ENCODE measurements around the gene BCDIN3D. TPM values are rescaled to one million over a fixed set of nuclear protein-coding genes. Genes with fewer than 3 reads are reported as not detected.
A peak's percentile ranks its signal among the peaks of the same experiment; 100 is the strongest.

The BCDIN3D gene
- total RNA-seq, 1 donor = 5.4 TPM

- no peak for TF ChIP-seq CTCF (IDR thresholded peaks at IDR 0.05; ENCODE audit: extremely low read depth, low read depth, low read length)
- no peak for DNase-seq (ENCODE audit: insufficient read length, low spot score, missing footprints)
- H3K4me2 ChIP-seq (ENCODE audit: insufficient read depth, low read length) = peak overlapping the region; percentile 33
- no peaks in the 10 kb centered on the region for H4K20me1 ChIP-seq (ENCODE audit: insufficient read depth, low read length)
- H3K79me2 ChIP-seq (ENCODE audit: insufficient read depth, low read length) = no peaks in the 10 kb centered on the region
- no peaks in the 10 kb centered on the region for H3K36me3 ChIP-seq (ENCODE audit: insufficient read depth, low read length)
- no peak overlapping the region for H3K4me3 ChIP-seq (ENCODE audit: insufficient read depth, low read length)
- H3K27me3 ChIP-seq (ENCODE audit: insufficient read depth, low read length) = peaks cover 18% of the 10 kb centered on the region
- no peaks in the 10 kb centered on the region for H3K9me3 ChIP-seq (ENCODE audit: low read depth, low read length)
- peak overlapping the region; percentile 46 for H3K27ac ChIP-seq (ENCODE audit: low read depth, low read length)
- H3K4me1 ChIP-seq (ENCODE audit: insufficient read depth, low read length) = peaks cover 21% of the 10 kb centered on the region
- no peak overlapping the region for H2AFZ ChIP-seq (ENCODE audit: low read length)
These were observed 25.5 kb upstream of the BCDIN3D start for GRCh38 chr12:49868449-49868848.

GRCh38 chr12:49867570-49868341 is 24.9 kb upstream of the BCDIN3D start:
- Histone ChIP-seq H3K9me3 (ENCODE audit: low read depth, low read length) (no peaks in the 10 kb centered on the region), H3K4me1 (ENCODE audit: insufficient read depth, low read length) (peaks cover 15% of the 10 kb centered on the region), H3K27ac (ENCODE audit: low read depth, low read length) (no peak overlapping the region), H4K20me1 (ENCODE audit: insufficient read depth, low read length) (no peaks in the 10 kb centered on the region), H3K36me3 (ENCODE audit: insufficient read depth, low read length) (no peaks in the 10 kb centered on the region), H3K4me3 (ENCODE audit: insufficient read depth, low read length) (no peak overlapping the region), H2AFZ (ENCODE audit: low read length) (no peak overlapping the region), H3K27me3 (ENCODE audit: insufficient read depth, low read length) (peaks cover 21% of the 10 kb centered on the region), H3K79me2 (ENCODE audit: insufficient read depth, low read length) (no peaks in the 10 kb centered on the region), H3K4me2 (ENCODE audit: insufficient read depth, low read length) (no peak overlapping the region)
- no peak for TF ChIP-seq CTCF (IDR thresholded peaks at IDR 0.05; ENCODE audit: extremely low read depth, low read depth, low read length)
- no peak for DNase-seq (ENCODE audit: insufficient read length, low spot score, missing footprints)

GRCh38 chr12:49866859-49867569 is 24.1 kb upstream of the BCDIN3D start:
- Histone ChIP-seq H3K9me3 (ENCODE audit: low read depth, low read length) (no peaks in the 10 kb centered on the region), H3K27me3 (ENCODE audit: insufficient read depth, low read length) (peaks cover 21% of the 10 kb centered on the region), H3K4me2 (ENCODE audit: insufficient read depth, low read length) (no peak overlapping the region), H3K4me1 (ENCODE audit: insufficient read depth, low read length) (peaks cover 14% of the 10 kb centered on the region), H2AFZ (ENCODE audit: low read length) (peak overlapping the region; percentile 9), H3K4me3 (ENCODE audit: insufficient read depth, low read length) (no peak overlapping the region), H3K27ac (ENCODE audit: low read depth, low read length) (no peak overlapping the region), H3K79me2 (ENCODE audit: insufficient read depth, low read length) (no peaks in the 10 kb centered on the region), H3K36me3 (ENCODE audit: insufficient read depth, low read length) (no peaks in the 10 kb centered on the region), H4K20me1 (ENCODE audit: insufficient read depth, low read length) (no peaks in the 10 kb centered on the region)
- peak; percentile 96 for DNase-seq (ENCODE audit: insufficient read length, low spot score, missing footprints)
- TF ChIP-seq CTCF (IDR thresholded peaks at IDR 0.05; ENCODE audit: extremely low read depth, low read depth, low read length) = peak; percentile 89

- Histone ChIP-seq H3K4me2 (ENCODE audit: insufficient read depth, low read length) (no peak overlapping the region), H3K4me3 (ENCODE audit: insufficient read depth, low read length) (no peak overlapping the region), H2AFZ (ENCODE audit: low read length) (no peak overlapping the region), H3K79me2 (ENCODE audit: insufficient read depth, low read length) (no peaks in the 10 kb centered on the region), H3K27ac (ENCODE audit: low read depth, low read length) (no peak overlapping the region), H3K9me3 (ENCODE audit: low read depth, low read length) (no peaks in the 10 kb centered on the region), H3K4me1 (ENCODE audit: insufficient read depth, low read length) (peaks cover 14% of the 10 kb centered on the region), H4K20me1 (ENCODE audit: insufficient read depth, low read length) (no peaks in the 10 kb centered on the region), H3K27me3 (ENCODE audit: insufficient read depth, low read length) (peaks cover 21% of the 10 kb centered on the region), H3K36me3 (ENCODE audit: insufficient read depth, low read length) (no peaks in the 10 kb centered on the region)
- no peak for TF ChIP-seq CTCF (IDR thresholded peaks at IDR 0.05; ENCODE audit: extremely low read depth, low read depth, low read length)
- DNase-seq (ENCODE audit: insufficient read length, low spot score, missing footprints) = peak; percentile 52
These were observed 22.9 kb upstream of the BCDIN3D start for GRCh38 chr12:49865782-49866135.
